H9 (cell line): ENCODE measurements around the gene PTPRN2. TPM values are rescaled to one million over a fixed set of nuclear protein-coding genes. Genes with fewer than 3 reads are reported as not detected.

ENCODE experiments used
- DNase-seq: peaks from one replicate; pipeline ENCODE4 v3.0.0-alpha.2; 2017
- H2AFZ ChIP-seq: one replicate; pipeline ENCODE4 v1.6.1; 2013; ENCODE audit warnings: mild to moderate bottlenecking, low read length, control low read depth, moderate library complexity
- H2AK5ac ChIP-seq: 2 replicates; pipeline ENCODE4 v1.6.1; 2013; ENCODE audit warnings: low read length, control low read depth, mixed read lengths; ENCODE audit not compliant: insufficient read length
- H2BK120ac ChIP-seq: one replicate; pipeline ENCODE4 v1.6.1; 2013; ENCODE audit warnings: low read depth, mild to moderate bottlenecking, low read length, control low read depth, inconsistent platforms; ENCODE audit not compliant: poor library complexity, severe bottlenecking
- H2BK12ac ChIP-seq: 2 replicates; pipeline ENCODE4 v1.6.1; 2013; ENCODE audit warnings: low read length, control low read depth, mixed read lengths, low read depth; ENCODE audit not compliant: insufficient read length
- H2BK15ac ChIP-seq: 2 replicates; pipeline ENCODE4 v1.6.1; 2013; ENCODE audit warnings: low read depth, low read length, control low read depth
- H2BK20ac ChIP-seq: one replicate; pipeline ENCODE4 v1.6.1; 2013; ENCODE audit warnings: low read depth, mild to moderate bottlenecking, low read length, control low read depth, inconsistent platforms; ENCODE audit not compliant: poor library complexity, severe bottlenecking
- H2BK5ac ChIP-seq: 2 replicates; pipeline ENCODE4 v1.6.1; 2013; ENCODE audit warnings: low read length, control low read depth, mixed read lengths; ENCODE audit not compliant: insufficient read length
- H3K14ac ChIP-seq: 2 replicates; pipeline ENCODE4 v1.6.1; 2013; ENCODE audit warnings: low read length, control low read depth; ENCODE audit not compliant: insufficient read depth
- H3K18ac ChIP-seq: 2 replicates; pipeline ENCODE4 v1.6.1; 2013; ENCODE audit warnings: low read depth, mild to moderate bottlenecking, mixed read lengths, low read length, control low read depth; ENCODE audit not compliant: insufficient read length
- H3K23ac ChIP-seq: 2 replicates; pipeline ENCODE4 v1.6.1; 2013; ENCODE audit warnings: low read length, control low read depth, mixed read lengths, low read depth; ENCODE audit not compliant: insufficient read length
- H3K23me2 ChIP-seq: 2 replicates; pipeline ENCODE4 v1.6.1; 2013; ENCODE audit warnings: low read depth, mild to moderate bottlenecking, mixed read lengths, low read length, control low read depth; ENCODE audit not compliant: insufficient read length, poor library complexity, severe bottlenecking
- H3K27ac ChIP-seq: 2 replicates; pipeline ENCODE4 v1.5.1; 2013; ENCODE audit warnings: low read length, control low read depth, mixed read lengths, low read depth; ENCODE audit not compliant: insufficient read length
- H3K27me3 ChIP-seq: 2 replicates; pipeline ENCODE4 v1.6.1; 2013; ENCODE audit warnings: low read length, control low read depth, inconsistent platforms; ENCODE audit not compliant: insufficient read depth
- H3K4ac ChIP-seq: 2 replicates; pipeline ENCODE4 v1.6.1; 2013; ENCODE audit warnings: low read depth, mild to moderate bottlenecking, control low read depth, inconsistent platforms, low read length, moderate library complexity
- H3K4me1 ChIP-seq: 2 replicates; pipeline ENCODE4 v1.6.1; 2013; ENCODE audit warnings: low read length, control low read depth, inconsistent platforms; ENCODE audit not compliant: insufficient read depth
- H3K4me2 ChIP-seq: 2 replicates; pipeline ENCODE4 v1.6.1; 2013; ENCODE audit warnings: low read length, control low read depth, mixed read lengths; ENCODE audit not compliant: insufficient read length, insufficient read depth
- H3K56ac ChIP-seq: 2 replicates; pipeline ENCODE4 v1.6.1; 2013; ENCODE audit warnings: low read depth, mild to moderate bottlenecking, mixed read lengths, low read length, control low read depth; ENCODE audit not compliant: insufficient read length
- H3K79me1 ChIP-seq: 2 replicates; pipeline ENCODE4 v1.6.1; 2013; ENCODE audit warnings: low read depth, mild to moderate bottlenecking, moderate library complexity, low read length, control low read depth, inconsistent platforms; ENCODE audit not compliant: insufficient read depth, poor library complexity, severe bottlenecking
- H3K79me2 ChIP-seq: 2 replicates; pipeline ENCODE4 v1.6.1; 2013; ENCODE audit warnings: low read length, control low read depth, inconsistent platforms; ENCODE audit not compliant: insufficient read depth
- H3K9ac ChIP-seq: 2 replicates; pipeline ENCODE4 v1.6.1; 2013; ENCODE audit warnings: low read length, control low read depth, mixed read lengths; ENCODE audit not compliant: insufficient read length; ENCODE audit errors: extremely low read depth
- H3K9me3 ChIP-seq: one replicate; pipeline ENCODE4 v1.6.1; 2013; ENCODE audit warnings: low read depth, low read length, inconsistent platforms; ENCODE audit not compliant: control insufficient read depth
- H3T11ph ChIP-seq: one replicate; pipeline ENCODE4 v1.6.1; 2013; ENCODE audit warnings: mild to moderate bottlenecking, low read length, control low read depth, inconsistent platforms
- H4K20me1 ChIP-seq: one replicate; pipeline ENCODE4 v1.6.1; 2013; ENCODE audit not compliant: control insufficient read depth, insufficient read length, insufficient read depth
- H4K5ac ChIP-seq: 2 replicates; pipeline ENCODE4 v1.6.1; 2013; ENCODE audit warnings: low read depth, mild to moderate bottlenecking, mixed read lengths, low read length, control low read depth; ENCODE audit not compliant: insufficient read length
- H4K8ac ChIP-seq: replicated peaks from 2 replicates; pipeline ENCODE4 v1.6.1; 2013; ENCODE audit warnings: low read length, control low read depth, mixed read lengths, low read depth; ENCODE audit not compliant: insufficient read length
- H4K91ac ChIP-seq: 2 replicates; pipeline ENCODE4 v1.6.1; 2013; ENCODE audit warnings: low read depth, mild to moderate bottlenecking, moderate library complexity, mixed read lengths, low read length, control low read depth; ENCODE audit not compliant: insufficient read length
- H3K27ac Mint-ChIP-seq, 3 experiments: 2 replicates in 2 of 3; 3 replicates in 1 of 3; pipeline ENCODE4 v1.8.0; 2020 to 2021; ENCODE audit warnings: mixed read lengths in 3 of 3, mild to moderate bottlenecking in 1 of 3, moderate library complexity in 1 of 3
- H3K27me3 Mint-ChIP-seq: 2 replicates; pipeline ENCODE4 v1.8.0; 2021; ENCODE audit warnings: low read depth, mild to moderate bottlenecking, moderate library complexity, mixed read lengths
- H3K36me3 Mint-ChIP-seq, 3 experiments: 2 replicates in 2 of 3; 3 replicates in 1 of 3; pipeline ENCODE4 v1.8.0; 2020 to 2021; ENCODE audit warnings: low read depth in 3 of 3, mixed read lengths in 3 of 3; ENCODE audit not compliant: insufficient read depth in 1 of 3
- H3K4me1 Mint-ChIP-seq, 2 experiments: 2 replicates each; pipeline ENCODE4 v1.8.0; 2020; ENCODE audit warnings: mixed read lengths in 2 of 2
- H3K4me3 Mint-ChIP-seq, 2 experiments: 2 replicates in 1 of 2; 3 replicates in 1 of 2; pipeline ENCODE4 v1.8.0; 2020 to 2021; ENCODE audit warnings: mild to moderate bottlenecking in 2 of 2, mixed read lengths in 2 of 2, moderate library complexity in 1 of 2
- H3K9me3 Mint-ChIP-seq, 2 experiments: 2 replicates in 1 of 2; 3 replicates in 1 of 2; pipeline ENCODE4 v1.8.0; 2020; ENCODE audit warnings: mild to moderate bottlenecking in 2 of 2, mixed read lengths in 2 of 2, moderate library complexity in 1 of 2
- CTCF ChIP-seq: fragments of 200-600 bp; sonication (generic); conservative IDR thresholded peaks from 3 replicates; pipeline ENCODE4 v1.8.0; 2021; ENCODE audit warnings: antibody characterized with exemption, mild to moderate bottlenecking
- WGBS: extraction: QIAGEN DNeasy Blood & Tissue Kit; methylation state at CpG from one replicate; pipeline ENCODE4 v1.1.7; 2013; ENCODE audit warnings: missing lambda C conversion rate, low lambda C conversion rate, mixed read lengths; ENCODE audit not compliant: insufficient read length; ENCODE audit errors: extremely low coverage; 5-methylcytosine and 5-hydroxymethylcytosine counted together
- total RNA-seq: library from RNA; stranded (reverse); gene quantifications from 2 replicates; pipeline ENCODE4 v1.2.1, GENCODE V29; 2021

PTPRN2 gene
- total RNA-seq, 1 experiment from 2014 or later, result 5.2 TPM

GRCh38 chr7:157780312-157780711 is 807.3 kb downstream of the PTPRN2 start:
- Histone ChIP-seq H2AK5ac (no peak overlapping the region), H3K4me2 (no peak overlapping the region), H4K20me1 (peaks cover 3% of the 10 kb centered on the region), H3K4ac (no peak overlapping the region), H3K4me1 (no peaks in the 10 kb centered on the region), H3K14ac (peak overlapping the region; percentile 39; the same call in 1 of the 2 replicates), H2AFZ (no peak overlapping the region), H3K23ac (no peak overlapping the region), H3T11ph (no peak overlapping the region), H2BK5ac (no peak overlapping the region), H2BK15ac (no peak overlapping the region), H3K23me2 (no peaks in the 10 kb centered on the region), H2BK20ac (no peak overlapping the region), H3K79me2 (no peaks in the 10 kb centered on the region), H3K9ac (no peak overlapping the region), H3K27ac (no peak overlapping the region), H3K27me3 (no peaks in the 10 kb centered on the region), H2BK120ac (no peak overlapping the region), H4K8ac (no peak overlapping the region), H4K91ac (no peak overlapping the region), H3K79me1 (no peaks in the 10 kb centered on the region), H4K5ac (no peak overlapping the region), H2BK12ac (no peak overlapping the region), H3K9me3 (no peaks in the 10 kb centered on the region), H3K56ac (no peak overlapping the region), H3K18ac (no peak overlapping the region)
- Mint-ChIP-seq H3K27me3 (peaks cover 27% of the 10 kb centered on the region), H3K4me1 (no peaks in the 10 kb centered on the region), H3K9me3 (peaks cover 3 to 4% of the 10 kb centered on the region in 2 experiments; a peak in 3 of 5 replicates), H3K27ac (no peak overlapping the region), H3K36me3 (peaks cover 0 to 2% (median 0%) of the 10 kb centered on the region in 3 experiments; a peak in 2 of 7 replicates), H3K4me3 (no peak overlapping the region)
- no CpG with 5 or more reads among the region's 15 CpGs for WGBS
- peak; percentile 25 for DNase-seq
- TF ChIP-seq CTCF, result no peak
